GM19238 (cell line): Measurements from ENCODE around the gene ZNF774.
A peak's percentile ranks its signal among the peaks of the same experiment; 100 is the strongest.
"Not testable (repeated sequence)": the region's sequence is repeated elsewhere in the genome, so short reads cannot be mapped to it uniquely, and the experiment has no call there.

Experiments used
- DNase-seq: peaks from one replicate; pipeline ENCODE4 v3.0.0; 2011; ENCODE audit warnings: low spot score; ENCODE audit not compliant: insufficient read length

The ZNF774 gene

GRCh38 chr15:90345857-90346256 is 6.2 kb upstream of the ZNF774 start:
- DNase-seq: no peak

DNA sequence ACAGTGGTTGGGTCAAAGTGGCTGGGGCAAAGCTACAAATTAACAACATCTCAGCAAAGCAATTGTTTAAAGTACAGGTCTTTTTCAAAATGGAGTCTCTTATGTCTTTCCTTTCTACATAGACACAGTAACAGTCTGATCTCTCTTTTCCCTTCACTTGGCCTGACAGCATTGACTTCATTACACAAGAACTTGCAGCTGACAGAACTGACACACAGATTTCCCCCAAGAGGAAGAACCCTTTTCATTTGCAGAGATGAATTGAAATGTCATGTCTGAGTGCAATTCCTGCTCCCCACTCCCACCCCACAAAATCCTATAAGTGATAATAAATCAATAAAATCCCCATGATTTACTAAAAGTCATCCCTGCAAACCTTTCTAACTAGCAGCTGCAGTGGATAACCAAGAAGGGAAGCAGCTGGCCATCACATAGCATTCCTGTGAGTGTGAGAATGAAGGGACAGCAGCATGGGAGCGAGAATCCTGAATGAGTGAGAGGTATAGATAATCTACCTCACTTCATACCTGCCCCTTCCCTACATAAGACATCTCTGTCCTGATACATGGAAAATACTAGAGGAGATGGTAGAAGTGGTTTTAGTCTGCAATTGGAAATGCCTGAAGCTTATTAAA is 4.5 kb upstream of the ZNF774 start:
- not testable (repeated sequence) for DNase-seq

GRCh38 chr15:90348456-90348855 is 3.6 kb upstream of the ZNF774 start:
- DNase-seq: no peak

GRCh38 chr15:90349072-90349471 is 3.0 kb upstream of the ZNF774 start:
- DNase-seq: no peak

GRCh38 chr15:90349821-90350220 is 2.3 kb upstream of the ZNF774 start:
- no peak for DNase-seq

DNA sequence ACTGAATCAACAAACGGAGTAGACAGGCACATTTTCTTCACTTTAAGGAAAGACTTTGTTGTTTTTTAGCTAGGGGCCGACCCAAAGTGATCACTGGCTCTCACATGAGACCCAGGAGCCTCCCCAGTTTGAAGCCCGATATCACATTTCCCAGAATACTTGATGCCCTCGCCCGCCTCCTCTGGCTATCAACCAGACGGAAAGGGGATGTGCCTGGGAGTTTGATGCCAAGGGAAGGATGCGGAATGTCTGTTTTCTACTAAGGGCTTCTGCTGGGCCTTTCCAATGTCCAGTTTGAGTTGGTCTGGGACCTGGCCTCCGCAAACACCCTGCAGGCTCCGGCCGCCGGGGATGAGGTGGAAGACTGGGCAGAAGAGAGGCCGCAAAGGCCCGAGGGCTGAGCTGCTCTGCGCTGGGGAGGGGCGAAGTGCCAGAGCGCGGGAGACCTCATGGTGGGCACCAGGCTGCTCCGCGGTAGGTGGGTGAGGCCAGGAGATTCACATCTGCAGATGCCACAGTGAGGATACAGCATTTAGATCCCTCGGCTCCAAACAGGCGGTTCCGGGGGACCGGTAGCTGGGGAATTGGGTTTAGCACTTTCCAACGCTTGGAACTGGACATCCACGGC is 491 bp upstream of the ZNF774 start:
- no peak for DNase-seq

DNA sequence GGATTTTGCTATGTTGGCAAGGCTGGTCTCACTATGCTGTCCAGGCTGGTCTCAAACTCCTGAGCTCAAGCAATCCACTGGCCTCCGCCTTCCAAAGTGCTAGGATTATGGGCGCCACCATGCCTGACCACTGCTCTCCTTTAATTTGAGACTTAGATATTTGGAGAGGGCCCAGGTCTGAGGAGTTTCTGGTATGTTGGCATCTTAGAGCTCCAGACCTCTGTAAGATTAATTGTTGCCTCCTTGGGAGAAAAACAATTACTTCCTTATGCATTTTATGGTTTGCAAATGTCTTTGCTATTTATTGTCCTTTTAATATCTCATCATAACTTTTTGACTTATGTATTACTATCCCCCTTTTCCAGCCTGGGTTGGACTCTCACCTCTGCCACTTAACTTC is 2.9 kb downstream of the ZNF774 start:
- no peak for DNase-seq

- DNase-seq: no peak
Observed at GRCh38 chr15:90358124-90359033, 6.3 kb downstream of the ZNF774 start.

GRCh38 chr15:90360746-90361145 is 8.7 kb downstream of the ZNF774 start:
- no peak for DNase-seq

DNA sequence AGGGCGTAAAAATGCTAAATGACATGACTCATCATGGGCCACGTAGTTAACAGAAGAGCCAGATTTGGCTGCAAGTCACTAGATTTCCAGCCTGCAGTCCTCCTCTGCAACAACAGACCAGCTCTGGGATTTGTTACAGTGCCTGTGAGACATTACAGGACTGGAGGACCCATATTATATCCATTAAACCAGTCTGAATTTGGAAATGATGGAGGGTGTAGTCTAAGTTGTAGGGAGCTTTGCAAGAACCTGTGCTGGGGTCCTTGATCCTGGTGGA is 10.8 kb downstream of the ZNF774 start:
- DNase-seq: no peak

DNA sequence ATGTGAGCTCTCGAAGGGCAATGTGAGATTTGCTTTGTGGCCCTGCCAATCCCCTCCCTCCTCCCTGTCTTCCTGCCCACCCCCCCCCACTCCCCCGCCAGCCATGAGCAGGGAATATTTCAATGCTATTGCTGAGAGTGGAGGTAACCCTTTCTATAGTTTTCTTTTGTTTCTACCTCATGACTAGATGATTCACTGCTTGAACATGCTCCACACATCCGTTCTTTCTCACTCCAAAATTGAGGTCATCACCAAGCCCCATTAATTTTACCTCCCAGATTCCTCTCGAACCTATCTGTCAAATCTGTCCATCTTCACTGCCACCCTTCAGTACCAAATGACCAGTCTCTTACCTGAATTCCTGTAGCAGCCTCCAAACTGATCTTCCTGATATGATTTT is 12.2 kb downstream of the ZNF774 start:
- no peak for DNase-seq

GRCh38 chr15:90365414-90366055 is 13.5 kb downstream of the ZNF774 start:
- no peak for DNase-seq

DNA sequence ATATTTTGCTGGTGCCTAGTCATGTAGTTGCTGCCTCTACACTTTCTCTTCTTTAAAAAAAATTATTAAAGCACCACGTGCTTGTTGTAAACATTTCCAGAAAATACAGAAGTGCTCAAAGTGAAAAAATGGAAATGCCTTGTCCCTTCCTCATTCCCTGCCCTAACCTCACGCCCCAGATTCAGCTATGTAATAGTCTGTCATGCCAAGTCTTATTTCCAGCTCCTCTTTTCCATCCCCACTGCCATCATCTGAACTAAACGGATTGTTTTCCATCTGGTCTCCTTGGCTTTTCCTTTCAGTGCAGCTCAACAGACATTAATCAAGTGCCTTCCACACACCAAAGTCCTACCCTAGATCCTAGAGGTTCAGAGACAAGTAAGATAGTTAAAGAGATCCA is 15.5 kb downstream of the ZNF774 start:
- DNase-seq: no peak

DNA sequence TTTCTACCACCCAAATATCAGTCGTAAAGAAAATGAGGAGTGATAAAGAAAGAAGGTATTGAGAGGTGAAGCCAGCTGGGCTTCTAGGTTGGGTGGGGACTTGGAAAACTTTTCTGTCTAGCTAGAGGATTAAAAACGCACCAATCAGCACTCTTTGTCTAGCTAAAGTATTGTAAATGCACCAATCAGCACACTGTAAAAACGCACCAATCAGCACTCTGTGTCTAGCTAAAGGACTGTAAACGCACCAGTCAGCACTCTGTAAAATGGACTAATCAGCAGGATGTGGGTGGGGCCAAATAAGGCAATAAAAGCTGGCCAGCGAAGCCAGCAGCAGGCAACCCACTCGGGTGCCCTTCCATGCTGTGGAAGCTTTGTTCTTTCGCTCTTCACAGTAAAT is 23.0 kb downstream of the ZNF774 start:
- DNase-seq: no peak

DNA sequence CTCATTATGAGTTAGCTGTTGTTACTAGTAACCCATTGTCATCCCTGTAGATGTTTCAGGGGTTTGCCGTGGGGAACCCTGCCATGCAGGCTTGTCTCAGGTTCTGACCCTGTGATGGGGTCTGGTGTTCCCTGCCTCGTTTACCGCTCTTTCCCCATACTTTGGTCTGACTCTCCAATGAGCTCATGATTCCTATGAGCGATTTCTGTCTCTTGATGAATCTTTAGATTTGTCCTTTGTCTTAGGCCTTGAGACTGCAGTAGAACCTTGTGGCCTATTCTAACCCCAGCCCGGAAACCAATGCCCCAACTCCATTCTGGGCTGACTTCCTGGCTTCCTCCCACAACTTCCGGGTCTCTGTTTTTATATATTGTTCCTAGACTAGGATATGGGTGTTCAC is 24.7 kb downstream of the ZNF774 start:
- DNase-seq: no peak

GRCh38 chr15:90379263-90379662 is 27.2 kb downstream of the ZNF774 start:
- DNase-seq: no peak

- no peak for DNase-seq
Observed at GRCh38 chr15:90381515-90381914, 29.4 kb downstream of the ZNF774 start.

- no peak for DNase-seq
Observed at GRCh38 chr15:90382320-90382719, 30.2 kb downstream of the ZNF774 start.

GRCh38 chr15:90386221-90386620 is 34.1 kb downstream of the ZNF774 start:
- no peak for DNase-seq

- peak; percentile 94 for DNase-seq
Observed at GRCh38 chr15:90387534-90388461, 35.7 kb downstream of the ZNF774 start, which contains the start of gene IQGAP1. IQGAP1 (plus strand) TSS chr15:90388242; CDS start chr15:90388342, 100 bp downstream.
